ENCODE results near the gene PCBP3.

The PCBP3 gene

GRCh38 chr21:45971616-45972352 lies 328.3 kb downstream of the PCBP3 start:
- peaks cover 78% of the 10 kb centered on the region for H3K27me3 ChIP-seq

DNA sequence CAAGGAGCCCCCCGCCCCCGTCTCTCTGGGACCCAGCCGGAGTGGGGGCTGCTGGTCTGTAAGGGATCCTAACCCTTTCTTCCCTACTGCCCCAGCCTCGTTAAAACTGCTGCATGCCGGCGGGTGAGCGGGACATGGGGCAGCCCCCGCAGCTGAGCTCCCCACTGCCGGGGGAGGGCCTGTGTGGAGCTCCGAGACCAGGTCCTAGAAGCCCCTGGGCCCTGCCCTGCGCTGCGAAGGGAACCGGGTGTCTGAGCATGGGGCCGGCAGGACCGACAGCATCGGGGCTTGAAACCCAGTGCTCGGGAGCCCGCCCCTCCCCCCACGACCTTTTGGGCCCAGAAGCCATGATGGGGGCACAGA lies 328.8 kb downstream of the PCBP3 start:
- no peak for TF ChIP-seq CTCF (IDR thresholded peaks at IDR 0.05)
- Histone ChIP-seq H3K9me3 (no peaks in the 10 kb centered on the region), H3K4me1 (ENCODE audit: control insufficient read depth in 1 of 2, insufficient read depth in 1 of 2, low read depth in 1 of 2, low read length in 1 of 2) (peaks cover 7 to 21% of the 10 kb centered on the region in 2 experiments), H3K27ac (no peak overlapping the region), H3K4me3 (ENCODE audit: low read depth in 1 of 2, low read length in 1 of 2) (no peak overlapping the region), H3K27me3 (peaks cover 78% of the 10 kb centered on the region), H3K36me3 (no peaks in the 10 kb centered on the region)

More at GRCh38 chr21:45971616-45972352, 328.3 kb downstream of the PCBP3 start:
- no peaks in the 10 kb centered on the region for H3K9me3 ChIP-seq
- peaks cover 7 to 21% of the 10 kb centered on the region in 2 experiments for H3K4me1 ChIP-seq (ENCODE audit: control insufficient read depth in 1 of 2, insufficient read depth in 1 of 2, low read depth in 1 of 2, low read length in 1 of 2)
- no peak overlapping the region for H3K4me3 ChIP-seq (ENCODE audit: low read depth in 1 of 2, low read length in 1 of 2)
- H3K27ac ChIP-seq, result no peak overlapping the region
- no peak for TF ChIP-seq CTCF (IDR thresholded peaks at IDR 0.05)
- no peaks in the 10 kb centered on the region for H3K36me3 ChIP-seq

GRCh38 chr21:45972716-45973474 lies 329.4 kb downstream of the PCBP3 start:
- Histone ChIP-seq H3K36me3 (no peaks in the 10 kb centered on the region), H3K9me3 (no peaks in the 10 kb centered on the region), H3K27me3 (peaks cover 82% of the 10 kb centered on the region), H3K4me1 (ENCODE audit: control insufficient read depth in 1 of 2, insufficient read depth in 1 of 2, low read depth in 1 of 2, low read length in 1 of 2) (peaks cover 7 to 21% of the 10 kb centered on the region in 2 experiments), H3K27ac (no peak overlapping the region), H3K4me3 (ENCODE audit: low read depth in 1 of 2, low read length in 1 of 2) (peak overlapping the region in 1 of 2 experiments; percentile 7)
- no peak for TF ChIP-seq CTCF (IDR thresholded peaks at IDR 0.05)

DNA sequence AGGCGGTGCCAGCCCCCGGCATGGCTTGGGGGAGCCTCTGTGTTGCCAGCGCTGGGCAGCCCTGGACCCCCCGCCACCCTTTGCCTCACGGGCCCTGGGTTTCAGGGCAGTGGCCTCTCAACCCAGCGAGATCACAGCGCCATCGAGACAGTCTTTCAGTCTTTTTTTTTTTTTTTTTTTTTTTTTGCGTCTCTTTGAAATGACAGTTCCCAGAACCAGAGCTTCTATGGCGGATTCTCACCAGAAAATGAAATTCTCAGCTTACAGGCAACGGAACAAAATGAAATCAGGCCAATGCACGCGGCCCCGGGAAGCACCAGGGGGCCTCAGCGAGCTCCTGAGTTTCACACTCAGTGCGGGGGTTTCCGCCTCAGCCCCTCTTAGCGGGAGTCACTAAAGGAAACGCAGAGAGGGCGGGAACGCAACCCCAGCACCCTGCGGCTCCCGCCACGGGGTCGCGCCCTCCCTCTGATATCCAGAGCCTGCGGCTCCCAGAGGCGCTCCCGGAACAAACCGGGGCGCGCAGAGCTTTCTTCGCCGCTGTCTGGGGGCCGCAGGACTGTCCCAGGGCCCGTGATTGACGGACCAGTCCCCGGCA lies 330.0 kb downstream of the PCBP3 start:
- no peaks in the 10 kb centered on the region for H3K9me3 ChIP-seq
- H3K36me3 ChIP-seq, result no peaks in the 10 kb centered on the region
- H3K27ac ChIP-seq, result no peak overlapping the region
- TF ChIP-seq CTCF (IDR thresholded peaks at IDR 0.05), result no peak
- H3K4me3 ChIP-seq (ENCODE audit: low read depth in 1 of 2, low read length in 1 of 2), result peak overlapping the region; percentile 3 to 32
- peaks cover 7 to 21% of the 10 kb centered on the region in 2 experiments for H3K4me1 ChIP-seq (ENCODE audit: control insufficient read depth in 1 of 2, insufficient read depth in 1 of 2, low read depth in 1 of 2, low read length in 1 of 2)
- peaks cover 89% of the 10 kb centered on the region for H3K27me3 ChIP-seq

DNA sequence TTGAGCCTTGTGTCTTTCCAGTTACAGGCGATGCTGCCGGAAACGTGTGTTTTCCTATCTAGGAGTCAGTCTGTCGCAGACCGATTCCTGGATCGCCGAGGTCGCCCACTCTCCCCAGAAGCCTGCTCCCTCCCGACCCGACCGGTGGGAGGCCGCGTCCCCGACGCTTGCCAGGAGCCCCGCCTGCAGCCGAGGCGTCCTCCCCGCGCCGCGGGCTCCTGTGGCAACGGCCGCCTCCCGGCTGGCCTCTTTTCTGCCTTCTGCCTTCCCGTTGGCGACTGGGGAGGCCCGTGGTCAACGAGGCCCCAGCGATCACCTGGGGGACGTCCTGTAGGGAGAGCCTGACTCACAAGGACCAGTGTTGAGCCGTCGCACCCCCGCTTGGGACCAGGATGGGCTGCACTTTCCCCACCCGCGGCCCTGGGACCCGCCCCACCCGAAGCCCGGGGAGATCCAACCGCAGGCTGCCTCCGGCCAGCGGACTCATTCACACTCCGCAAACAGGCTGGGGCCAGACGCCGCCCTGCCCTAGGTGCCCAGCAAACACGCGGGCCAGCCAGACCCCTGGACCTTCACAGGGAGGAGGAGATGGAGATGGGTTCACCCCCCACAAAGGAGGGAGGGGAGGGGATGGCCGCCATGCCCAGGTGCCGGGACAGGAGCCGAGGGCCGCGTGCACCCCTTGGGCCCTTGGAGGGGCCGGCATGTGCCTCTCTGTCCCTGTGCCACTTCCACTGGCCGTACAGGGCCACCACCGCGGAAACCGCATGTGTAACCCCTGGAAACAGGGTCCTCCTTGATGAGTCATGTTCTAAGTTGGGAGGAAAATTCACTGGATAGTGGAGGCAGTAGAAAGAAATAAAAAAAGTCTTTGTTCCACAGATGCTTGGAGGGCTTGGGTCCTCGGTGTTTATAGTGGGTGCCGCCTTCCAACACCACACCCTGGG lies 330.8 kb downstream of the PCBP3 start:
- no peak for TF ChIP-seq CTCF (IDR thresholded peaks at IDR 0.05)
- Histone ChIP-seq H3K36me3 (no peaks in the 10 kb centered on the region), H3K4me1 (ENCODE audit: control insufficient read depth in 1 of 2, insufficient read depth in 1 of 2, low read depth in 1 of 2, low read length in 1 of 2) (peaks cover 7 to 21% of the 10 kb centered on the region in 2 experiments), H3K27ac (no peak overlapping the region), H3K4me3 (ENCODE audit: low read depth in 1 of 2, low read length in 1 of 2) (peak overlapping the region; percentile 3 to 32), H3K9me3 (no peaks in the 10 kb centered on the region), H3K27me3 (peaks cover 96% of the 10 kb centered on the region)
